Stimulated activated CD4-positive, alpha-beta T cell treated with anti-CD3 and anti-CD28 coated beads, Interleukin-4, amount 100 ng/mL, for 4 hours (primary cell): Measurements from ENCODE around the gene CELF2.

ENCODE experiments used
- DNase-seq, 2 experiments: peaks; one replicate each; pipeline ENCODE4 v3.0.0-alpha.2; 2020

Gene CELF2

DNA sequence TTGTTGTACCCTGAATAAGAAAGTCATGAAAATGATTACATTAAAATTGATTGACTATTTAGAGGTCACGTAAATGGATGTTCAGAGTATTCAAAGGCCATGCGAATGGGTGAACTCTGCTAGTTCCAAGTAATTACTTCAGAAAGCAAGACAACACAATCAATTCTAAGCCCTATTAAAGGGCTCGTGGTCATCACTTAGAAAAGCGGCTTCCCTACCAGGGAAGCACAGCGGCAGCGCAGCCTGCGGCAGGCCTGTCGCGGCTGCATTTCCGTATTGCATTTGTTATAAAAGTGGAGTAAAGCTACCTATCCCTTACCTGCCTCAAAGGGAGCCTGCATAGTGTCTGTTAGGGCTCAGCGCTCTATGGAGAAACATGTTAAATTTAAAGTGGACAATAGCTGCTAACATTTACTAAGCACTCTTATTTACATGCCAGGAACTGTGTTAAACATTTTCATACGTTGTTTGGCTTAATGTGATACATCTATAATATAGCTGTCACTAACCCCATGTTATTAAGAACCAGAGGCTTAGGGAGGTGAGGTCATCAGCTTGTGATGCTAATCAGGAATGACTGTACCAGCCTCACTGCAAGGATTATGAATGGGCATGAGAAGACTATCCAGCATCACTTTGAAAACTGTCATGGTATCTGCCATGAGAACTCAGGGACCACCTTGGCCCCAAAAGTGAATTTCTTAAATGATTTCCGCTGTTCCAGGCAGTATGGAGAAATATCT, 187.5 kb downstream of the CELF2 start:
- DNase-seq, result no peak

DNA sequence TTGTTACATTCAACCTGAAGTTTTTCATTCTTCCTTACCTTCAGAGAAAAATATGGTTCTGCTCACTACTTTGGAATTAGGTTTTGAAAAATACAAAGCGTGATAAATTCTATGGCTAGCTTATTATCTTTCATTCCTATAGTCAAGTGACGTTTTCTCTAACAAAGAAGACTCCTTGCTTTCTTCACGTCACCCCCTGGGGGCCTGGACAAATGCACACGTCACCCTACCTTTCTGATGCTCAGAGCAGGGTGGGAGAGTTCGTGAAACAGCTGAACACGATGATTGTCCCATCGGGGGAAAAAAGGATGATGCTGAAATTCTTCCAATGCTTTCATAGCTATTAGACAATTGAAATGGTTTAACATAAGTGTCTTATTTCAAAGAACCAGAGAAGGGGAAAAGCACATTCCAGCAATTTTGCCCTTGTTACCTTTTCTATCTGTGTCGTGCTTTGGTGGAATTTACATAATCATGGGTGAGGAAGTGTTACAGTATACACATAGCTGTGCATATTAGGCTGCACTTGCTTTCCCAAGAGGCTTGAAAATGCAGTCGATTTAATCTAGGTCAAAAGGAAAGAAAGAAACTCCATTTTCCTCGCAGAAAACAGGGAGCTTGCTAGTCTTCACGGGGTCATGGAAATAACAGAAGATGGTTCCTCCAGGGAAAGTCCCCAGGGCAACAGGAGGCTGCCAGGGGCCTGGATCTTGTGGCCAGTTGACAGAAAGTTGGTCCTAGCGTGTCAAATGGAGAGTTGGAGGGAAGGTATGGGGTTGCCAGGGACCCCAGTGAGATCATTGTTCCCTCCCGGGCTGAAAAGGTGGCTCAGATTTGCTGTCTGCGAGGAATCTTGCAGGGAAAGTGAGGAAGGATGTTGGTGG, 189.2 kb downstream of the CELF2 start:
- DNase-seq, result no peak

DNA sequence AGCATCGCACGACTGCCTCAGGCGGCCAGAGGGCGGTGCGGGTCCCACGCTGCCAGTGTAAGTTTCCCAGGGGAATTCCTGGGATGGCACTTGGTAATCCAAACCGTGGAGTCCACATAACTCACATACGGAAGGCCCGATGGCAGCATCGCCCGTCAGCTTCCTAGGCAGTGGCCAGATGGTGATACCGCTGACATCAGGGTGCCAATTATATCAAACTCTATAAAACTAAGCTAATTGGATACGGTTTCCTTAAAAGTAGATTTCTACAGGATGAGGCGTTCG, 189.8 kb downstream of the CELF2 start:
- DNase-seq, result no peak

DNA sequence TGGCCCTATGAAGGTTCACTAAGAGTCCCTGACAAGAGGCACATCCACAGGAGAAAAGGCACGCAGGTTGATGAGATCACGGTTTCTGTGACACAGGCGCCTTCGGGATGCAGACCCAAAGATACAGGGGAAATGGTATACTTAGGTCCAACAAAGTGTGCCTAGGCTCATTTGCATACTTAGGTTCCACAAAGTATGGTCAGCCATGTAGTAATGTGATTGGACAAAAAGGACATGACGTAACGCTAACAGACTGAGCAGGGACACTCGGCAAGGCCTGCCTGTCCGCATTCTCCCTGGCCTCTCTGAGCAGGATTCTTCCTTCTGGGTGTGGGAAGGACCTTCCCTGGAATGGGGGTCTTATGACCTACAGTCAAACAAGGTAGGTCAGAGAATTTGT, 190.6 kb downstream of the CELF2 start:
- no peak for DNase-seq

DNA sequence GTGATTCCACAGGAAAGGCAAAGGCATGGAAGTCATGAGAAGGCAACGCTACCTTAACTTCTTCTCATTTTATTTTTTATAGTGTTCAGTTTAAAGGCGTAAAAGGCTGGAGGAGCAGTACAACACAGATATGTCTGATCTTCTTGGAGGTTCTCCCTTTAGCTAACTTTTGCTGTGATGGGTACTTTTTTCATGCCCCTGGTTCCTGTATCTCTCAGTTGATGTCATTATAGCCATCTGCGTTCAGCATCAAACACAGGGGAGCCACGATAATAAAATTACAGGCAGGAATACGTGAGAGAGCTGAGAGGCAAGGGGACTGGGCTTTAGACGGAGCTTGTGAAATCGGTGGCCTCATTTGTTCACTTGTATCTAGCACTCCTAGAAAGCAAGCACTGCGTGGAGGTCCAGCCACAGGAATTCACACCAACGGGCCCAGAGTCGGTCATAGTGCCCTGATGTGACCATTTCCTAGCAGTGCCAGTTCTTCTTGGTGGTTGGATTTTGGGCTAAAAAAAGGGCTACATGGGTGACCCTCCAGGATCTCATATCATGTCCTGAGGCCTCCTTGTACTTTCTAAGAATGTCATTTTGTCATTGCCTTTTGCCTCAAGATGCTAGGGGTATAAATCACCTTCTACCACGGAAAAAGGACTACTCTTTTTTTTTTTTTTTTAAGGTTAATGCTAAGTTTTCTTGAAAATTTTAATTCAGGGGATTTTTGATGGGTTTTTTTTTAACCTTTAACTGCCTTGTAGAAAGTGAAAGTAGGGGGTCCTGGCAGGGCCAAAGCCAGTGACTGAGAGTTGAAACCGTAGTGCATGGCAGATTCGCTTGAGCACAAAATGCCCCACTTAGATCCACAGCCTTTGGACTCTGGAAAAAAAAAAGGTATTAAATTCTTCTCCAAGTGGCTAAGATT, 191.5 kb downstream of the CELF2 start:
- peak in 1 of 2 experiments; percentile 24 for DNase-seq

DNA sequence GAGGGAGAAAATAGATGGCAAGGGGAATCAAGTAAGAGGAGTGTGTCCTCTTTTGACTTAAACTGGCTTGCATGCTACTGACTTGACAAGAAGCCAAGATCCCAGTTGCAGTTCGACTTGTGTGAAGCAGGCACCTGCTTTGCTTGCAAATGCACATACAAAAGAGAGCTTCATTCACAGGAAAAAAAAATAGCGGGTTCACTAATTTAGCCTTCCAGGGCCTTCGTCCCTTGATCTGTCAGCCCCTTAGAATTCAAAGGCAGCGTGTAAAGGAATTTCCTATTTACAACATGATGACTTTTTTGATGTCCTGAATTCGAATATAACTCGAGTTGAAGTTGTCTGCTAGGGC, 192.1 kb downstream of the CELF2 start:
- DNase-seq, result no peak

DNA sequence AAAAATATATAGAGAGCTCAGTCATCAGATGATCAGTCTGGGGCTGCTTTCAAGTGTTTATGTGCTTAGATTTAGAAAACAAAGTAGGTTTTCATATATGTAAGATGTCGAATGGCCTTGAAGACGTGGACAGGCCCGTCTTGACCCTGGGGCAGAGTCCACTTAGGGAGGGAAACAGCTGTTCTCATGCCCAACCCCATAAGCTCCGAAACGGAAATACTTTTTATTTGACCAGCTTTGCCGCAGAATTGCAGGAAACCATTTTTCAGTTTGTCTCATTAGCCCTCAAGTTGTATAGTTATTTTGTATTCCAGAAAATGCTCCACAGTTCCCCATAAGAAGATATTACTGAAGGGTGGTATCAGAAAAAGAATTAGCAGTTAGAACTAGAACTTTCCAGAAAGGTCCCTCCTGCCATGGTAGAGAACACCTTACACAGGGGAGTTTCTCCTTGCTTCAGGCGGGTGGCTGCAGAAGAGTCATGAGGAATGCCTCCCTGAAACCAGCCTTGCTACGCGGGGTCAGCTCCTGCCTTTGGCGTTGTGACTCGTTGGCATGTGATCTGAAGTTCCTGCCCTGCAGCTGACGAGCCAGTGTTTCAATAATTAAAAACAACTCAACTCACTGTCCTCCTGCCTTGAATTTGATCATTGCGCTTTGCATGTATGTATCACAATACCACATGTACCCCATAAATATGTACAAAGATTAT, 192.7 kb downstream of the CELF2 start:
- no peak for DNase-seq

DNA sequence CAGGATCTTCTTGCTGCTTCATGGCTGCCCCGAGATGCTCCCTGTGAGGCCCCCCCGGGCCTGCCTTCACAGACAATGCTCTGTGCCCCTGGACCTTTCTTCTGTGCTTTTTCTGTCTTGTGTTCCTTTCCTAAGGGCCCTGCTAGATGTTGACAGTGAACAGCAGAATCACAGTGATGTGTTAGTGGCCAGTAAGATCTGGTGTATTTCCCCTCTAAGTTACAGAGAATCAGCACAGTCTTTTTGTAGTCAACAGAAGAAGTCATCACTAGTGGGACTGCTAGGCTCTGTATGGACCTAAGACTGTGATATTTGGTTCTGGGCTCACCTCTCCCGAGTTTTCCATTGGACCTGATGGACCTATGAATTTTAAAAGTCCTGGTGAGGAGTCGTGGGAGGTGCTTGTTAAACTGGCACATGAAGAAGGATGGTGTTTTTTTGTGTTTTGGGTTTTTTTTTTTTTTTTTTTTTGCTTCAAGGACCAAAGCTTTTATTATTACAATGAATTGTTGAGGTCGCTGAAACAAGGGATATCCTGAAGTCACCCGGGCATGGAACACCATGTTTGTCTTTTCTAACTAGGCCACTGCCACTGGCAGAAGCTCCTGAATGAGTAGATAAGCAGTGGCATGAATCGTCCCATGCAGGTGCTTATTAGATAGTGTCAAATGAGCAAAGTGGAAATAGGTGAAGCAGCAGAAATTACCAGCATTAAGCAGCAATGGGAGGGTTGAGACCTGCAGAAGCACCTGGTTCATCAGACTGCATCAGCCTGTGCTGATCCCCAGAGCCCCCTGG, 194.8 kb downstream of the CELF2 start:
- no peak for DNase-seq

DNA sequence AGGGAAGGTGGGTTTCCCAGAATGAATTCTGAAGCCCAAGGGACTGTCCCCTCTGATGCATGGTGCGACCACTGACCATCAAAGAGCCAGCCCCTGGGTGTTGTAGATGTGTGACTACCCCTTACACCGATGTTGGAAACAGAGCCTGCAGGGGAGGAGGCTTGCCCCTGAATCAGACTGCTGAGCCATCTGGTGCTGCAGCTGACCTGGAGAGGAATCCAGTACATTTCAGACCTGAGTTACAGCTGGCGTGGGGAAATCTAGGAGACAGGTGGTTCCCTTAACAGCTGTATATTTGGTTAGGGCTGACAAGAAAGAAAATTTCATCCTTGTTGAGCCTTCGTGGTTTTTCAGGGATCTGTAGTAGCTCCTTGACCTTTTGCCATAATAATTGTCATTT, 195.5 kb downstream of the CELF2 start:
- DNase-seq, result no peak

DNA sequence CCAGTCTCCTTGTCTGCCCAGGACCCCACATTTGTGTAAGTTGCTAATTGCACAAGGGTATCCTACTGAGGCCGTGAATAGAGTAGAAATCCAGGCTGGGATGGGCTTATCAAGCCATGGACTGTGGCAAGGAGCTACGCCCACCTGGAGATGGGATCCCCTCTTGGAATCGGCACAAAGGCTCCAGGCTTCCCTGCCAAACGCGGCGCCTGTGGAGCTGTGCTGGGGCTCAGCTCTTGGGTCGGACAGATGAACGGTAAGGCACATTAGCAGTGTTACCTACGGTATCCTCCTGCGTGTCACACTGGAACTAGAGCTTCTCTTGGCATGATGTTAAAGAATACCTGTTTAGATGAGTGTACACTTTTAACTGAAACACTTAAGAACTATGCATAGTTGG, 196.7 kb downstream of the CELF2 start:
- DNase-seq, result no peak

DNA sequence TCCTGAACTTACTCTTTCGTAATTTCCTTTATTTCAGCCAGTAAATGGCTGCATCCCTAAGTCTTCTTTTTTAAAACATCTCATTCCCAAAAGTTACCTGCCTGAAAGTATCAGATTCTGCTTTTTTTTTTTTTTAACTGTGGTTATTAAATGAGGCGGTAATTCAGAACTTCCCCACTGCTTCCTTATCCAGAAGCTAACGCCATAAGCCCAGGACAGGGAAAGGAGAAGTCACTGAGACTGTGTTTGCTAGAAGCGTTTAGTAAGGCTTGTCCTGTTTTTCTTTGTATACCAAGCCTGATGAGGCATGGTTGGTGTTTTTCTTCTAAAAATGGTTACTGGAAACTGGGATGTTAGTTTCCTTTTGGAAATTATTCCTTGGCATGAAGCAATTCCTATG, 197.8 kb downstream of the CELF2 start:
- no peak for DNase-seq

DNA sequence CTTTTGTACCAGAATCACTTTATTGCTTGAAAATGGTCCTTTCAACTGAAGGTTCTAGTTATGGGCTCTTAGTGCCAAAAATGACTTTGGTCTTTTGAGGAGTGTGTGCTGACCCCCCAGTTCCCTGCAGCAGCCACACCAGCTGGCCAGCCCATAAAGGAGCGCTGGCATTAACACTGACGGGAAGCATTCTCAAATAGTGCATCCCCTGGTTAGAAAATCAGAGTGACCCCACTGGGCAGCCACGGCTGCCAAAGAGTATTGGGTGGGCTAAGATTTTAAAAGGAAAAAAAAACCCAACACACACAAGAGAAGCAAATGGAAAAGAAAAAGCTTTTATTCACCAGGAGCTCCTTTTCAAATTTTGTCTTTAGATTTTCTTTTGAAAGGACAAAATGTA, 199.8 kb downstream of the CELF2 start:
- DNase-seq, result no peak

DNA sequence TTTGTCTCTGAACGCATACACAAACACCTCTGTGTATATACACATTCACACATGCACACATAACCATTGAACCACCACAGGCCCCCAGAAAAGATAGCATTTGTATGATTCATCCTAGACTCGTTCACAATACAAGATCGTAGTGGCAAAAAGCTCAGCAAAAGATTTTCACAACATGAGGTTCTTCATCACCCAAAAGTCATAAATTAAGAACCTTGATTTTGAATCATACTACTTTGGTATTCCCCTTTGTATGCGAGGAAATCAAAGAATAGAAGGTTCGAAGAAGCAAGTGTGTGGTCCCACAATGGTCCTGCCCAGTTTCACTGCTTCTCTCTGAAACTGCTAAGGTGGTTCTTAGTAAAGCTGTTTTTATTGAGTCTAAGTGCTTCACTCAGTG, 200.7 kb downstream of the CELF2 start:
- no peak for DNase-seq

DNA sequence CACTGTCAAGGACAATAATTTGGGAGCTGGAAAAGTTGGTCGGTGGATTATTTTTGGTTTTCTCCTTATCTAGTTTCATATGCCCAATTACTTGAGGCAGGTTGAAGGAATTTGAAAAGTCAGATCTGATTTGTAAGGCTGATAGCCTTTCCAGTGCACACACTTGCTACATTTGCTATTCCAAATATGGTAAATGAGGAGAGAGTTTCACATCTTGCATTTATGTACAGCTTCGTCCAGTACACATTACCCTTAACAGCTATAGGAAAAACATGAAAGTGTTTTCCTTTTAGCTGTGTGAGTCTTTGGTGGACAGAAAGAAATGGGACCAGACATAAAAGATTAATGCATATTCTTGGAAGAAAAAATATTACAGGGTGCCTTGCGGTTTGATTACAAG, 201.8 kb downstream of the CELF2 start:
- DNase-seq, result no peak

DNA sequence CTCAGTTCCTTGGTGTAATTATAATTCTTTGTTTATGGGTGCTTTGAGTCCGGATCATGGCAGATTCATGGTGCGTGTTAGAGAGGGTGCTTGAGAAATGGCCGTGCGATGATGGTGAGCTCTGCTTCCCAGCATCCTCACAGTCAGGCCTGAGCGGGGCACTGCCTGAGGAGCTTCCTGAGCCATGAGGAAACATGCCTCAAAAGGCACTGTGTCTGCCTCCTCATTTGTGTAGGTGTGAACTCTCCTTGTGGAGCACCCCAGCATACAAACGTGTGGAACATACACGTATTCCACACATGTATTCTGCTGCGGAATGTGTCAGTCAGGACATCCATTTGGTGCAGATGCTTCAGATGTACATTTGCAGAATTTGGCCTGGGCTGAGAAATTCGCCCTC, 205.4 kb downstream of the CELF2 start:
- no peak for DNase-seq

DNA sequence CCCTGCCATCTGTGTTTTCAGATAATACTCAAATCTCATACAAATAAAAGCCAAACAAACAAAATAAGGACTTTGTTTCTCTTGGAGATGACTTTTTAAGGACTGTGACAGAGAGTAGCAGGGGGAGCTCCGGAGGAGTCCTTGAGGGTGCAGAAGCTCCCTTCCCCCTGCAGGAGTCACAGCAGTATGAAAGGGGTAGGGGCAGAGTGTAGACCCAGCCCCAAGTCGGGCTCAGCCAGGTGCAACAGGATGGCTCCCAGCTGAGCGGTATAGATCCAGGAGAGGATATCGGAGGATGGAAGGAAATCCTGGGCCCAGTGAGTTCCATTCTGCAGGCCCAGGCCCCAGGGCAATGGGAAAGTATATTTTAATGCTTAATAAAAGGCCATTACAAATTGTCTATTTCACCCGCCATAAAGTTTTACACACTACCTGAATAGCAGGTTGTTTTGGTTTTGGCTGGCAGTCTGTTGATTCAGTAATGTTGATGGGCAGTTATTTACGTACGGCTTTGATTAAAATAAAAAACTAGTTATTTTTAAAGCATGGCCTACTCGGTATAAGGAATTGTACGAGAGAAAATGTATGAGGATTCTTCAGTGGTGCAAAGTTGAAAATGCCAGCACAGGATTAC, 206.0 kb downstream of the CELF2 start:
- no peak for DNase-seq

DNA sequence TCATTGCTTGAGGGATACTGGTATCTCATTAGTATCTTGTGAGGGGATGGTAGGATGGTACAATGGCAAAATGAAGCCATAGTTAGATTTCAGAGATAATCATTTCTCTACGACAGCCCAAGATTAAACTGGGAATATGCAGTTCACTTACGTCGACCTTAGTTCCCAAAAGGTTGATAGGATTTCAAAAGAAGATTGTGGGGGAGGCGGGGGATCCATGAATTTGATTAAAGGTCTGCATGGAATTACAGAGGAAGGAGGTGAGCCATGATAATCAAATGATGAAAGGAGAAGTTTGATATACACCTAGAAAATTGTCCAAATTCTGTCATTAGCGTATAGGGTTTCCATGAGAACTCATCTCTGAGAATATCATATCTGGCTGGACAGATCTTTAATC, 206.6 kb downstream of the CELF2 start:
- no peak for DNase-seq

DNA sequence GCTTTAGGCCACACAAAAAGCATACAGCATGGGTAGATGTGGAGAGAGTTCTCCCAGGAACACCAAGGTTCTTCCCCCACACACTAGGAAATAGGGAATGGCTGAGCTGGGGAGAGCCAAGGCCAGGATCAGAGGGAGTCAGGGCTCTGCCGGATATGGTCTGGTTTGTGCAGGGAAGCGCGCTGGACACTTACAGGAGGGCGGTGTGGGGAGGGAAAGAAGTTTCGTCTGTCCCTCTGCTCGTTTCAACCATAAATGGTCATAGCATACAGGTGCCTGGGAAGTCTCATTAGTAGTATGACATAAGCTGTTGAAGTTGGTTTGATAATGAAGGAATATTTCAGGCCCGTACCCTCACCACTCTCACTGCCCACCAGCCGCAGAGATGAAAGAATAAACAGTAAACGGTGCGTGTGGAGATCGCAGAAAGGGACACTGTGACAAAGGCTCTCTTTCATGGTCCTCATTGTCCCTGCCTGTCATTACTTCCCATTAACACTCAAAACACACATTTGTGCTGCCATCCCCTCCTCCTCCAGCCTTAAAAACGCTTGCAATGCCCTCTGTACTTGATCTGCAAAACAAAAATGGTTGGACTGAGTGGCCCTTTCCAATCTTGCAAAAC, 207.2 kb downstream of the CELF2 start:
- no peak for DNase-seq

DNA sequence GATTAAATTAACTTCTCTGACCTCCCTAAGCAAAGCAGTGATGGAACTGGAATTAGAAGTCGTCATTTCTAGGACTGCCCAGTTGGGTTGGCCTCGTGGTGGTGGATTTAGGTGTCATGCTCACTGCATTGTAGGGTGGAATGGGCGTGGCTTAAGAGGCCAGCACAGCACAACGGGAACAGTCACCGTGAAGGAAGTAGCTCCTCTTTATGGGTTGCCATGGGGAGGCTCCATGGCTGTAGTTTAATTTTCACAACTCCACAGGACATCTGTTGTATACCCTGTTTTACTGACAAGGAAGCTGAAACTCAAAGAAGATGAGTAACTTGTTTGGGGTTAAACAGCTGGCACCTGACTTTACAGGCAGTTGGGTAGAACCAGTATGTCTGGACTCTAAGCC, 208.3 kb downstream of the CELF2 start:
- peak; percentile 33 to 62 for DNase-seq

DNA sequence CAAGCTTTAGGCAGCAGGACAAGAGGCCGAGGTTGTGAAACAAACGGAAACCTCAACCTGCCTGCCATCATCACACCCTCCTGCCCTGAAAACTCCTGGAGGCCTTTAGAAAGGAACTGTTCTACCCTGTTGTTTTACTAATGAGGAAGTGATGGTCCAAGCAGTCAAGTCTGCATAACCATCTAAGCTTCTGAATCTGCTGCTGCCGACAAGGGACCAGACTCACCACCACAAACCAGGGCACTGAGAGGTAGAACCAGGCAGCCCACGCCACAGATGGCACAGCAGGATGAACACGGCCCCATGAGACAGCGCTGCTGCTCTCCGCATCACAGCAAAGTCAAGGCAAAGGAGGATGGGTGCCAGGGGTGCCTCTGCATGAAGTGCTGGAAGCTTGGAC, 209.4 kb downstream of the CELF2 start:
- no peak for DNase-seq

DNA sequence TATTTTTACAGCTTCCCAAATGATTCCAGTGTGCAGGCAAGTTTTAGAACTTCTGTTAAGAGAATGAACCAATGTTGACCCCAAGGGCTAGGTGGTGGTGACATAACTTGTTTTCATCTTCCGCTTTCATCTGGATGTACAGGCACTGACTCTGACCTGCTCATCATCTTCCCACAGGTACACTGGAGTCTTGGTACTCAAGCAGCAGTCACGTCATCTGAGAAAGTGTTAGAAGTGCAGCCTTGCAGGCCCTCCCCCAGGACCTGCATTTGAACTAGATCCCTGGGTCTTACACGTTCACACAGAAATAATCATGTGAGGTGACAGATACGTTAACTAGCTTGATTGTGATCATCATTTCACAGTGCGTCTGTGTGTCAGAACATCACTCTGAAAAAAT, 212.2 kb downstream of the CELF2 start:
- DNase-seq, result no peak
